CD4-positive, alpha-beta T cell treated with Interleukin-4 for 4 hours (primary cell): ENCODE measurements around the gene RAB10.
"Not testable (repeated sequence)": the region's sequence is repeated elsewhere in the genome, so short reads cannot be mapped to it uniquely, and the experiment has no call there.

Experiments used
- DNase-seq: peaks from one replicate; pipeline ENCODE4 v3.0.0-alpha.2; 2020

The RAB10 gene

GRCh38 chr2:26165403-26165802 lies 131.5 kb downstream of the RAB10 start:
- no peak for DNase-seq

GRCh38 chr2:26166541-26166940 lies 132.7 kb downstream of the RAB10 start:
- not testable (repeated sequence) for DNase-seq

GRCh38 chr2:26168785-26169184 lies 134.9 kb downstream of the RAB10 start:
- no peak for DNase-seq

- DNase-seq: no peak
Observed at GRCh38 chr2:26169226-26169625, 135.3 kb downstream of the RAB10 start.

GRCh38 chr2:26169681-26170414 lies 136.0 kb downstream of the RAB10 start:
- DNase-seq: no peak

GRCh38 chr2:26170795-26171194 lies 136.9 kb downstream of the RAB10 start:
- DNase-seq: no peak

GRCh38 chr2:26172189-26172870 lies 138.4 kb downstream of the RAB10 start:
- DNase-seq: no peak

GRCh38 chr2:26172871-26173775 lies 139.2 kb downstream of the RAB10 start, which contains the start of gene GAREM2:
GAREM2 (plus strand) TSS chr2:26173088; CDS start chr2:26173221, 133 bp downstream.
- no peak for DNase-seq

GRCh38 chr2:26173776-26174482 lies 140.0 kb downstream of the RAB10 start:
- no peak for DNase-seq

- no peak for DNase-seq
Observed at GRCh38 chr2:26174691-26175465, 141.0 kb downstream of the RAB10 start.

GRCh38 chr2:26175466-26176278 lies 141.8 kb downstream of the RAB10 start:
- DNase-seq: no peak

- no peak for DNase-seq
Observed at GRCh38 chr2:26176279-26176615, 142.4 kb downstream of the RAB10 start.

GRCh38 chr2:26177122-26177521 lies 143.2 kb downstream of the RAB10 start:
- DNase-seq: no peak

- DNase-seq: no peak
Observed at GRCh38 chr2:26178246-26178645, 144.4 kb downstream of the RAB10 start.

- no peak for DNase-seq
Observed at GRCh38 chr2:26178746-26179436, 145.0 kb downstream of the RAB10 start.

GRCh38 chr2:26179446-26179913 lies 145.6 kb downstream of the RAB10 start:
- DNase-seq: no peak

GRCh38 chr2:26182441-26182840 lies 148.6 kb downstream of the RAB10 start:
- DNase-seq: no peak

GRCh38 chr2:26182887-26183630 lies 149.2 kb downstream of the RAB10 start:
- no peak for DNase-seq

GRCh38 chr2:26184121-26184520 lies 150.2 kb downstream of the RAB10 start:
- DNase-seq: no peak
